Heart left ventricle (tissue), 16 donors: Measurements from ENCODE around the gene EIF4E2. TPM values are rescaled to one million over a fixed set of nuclear protein-coding genes. Genes with fewer than 3 reads are reported as not detected.
A peak's percentile ranks its signal among the peaks of the same experiment; 100 is the strongest.

Source experiments
- ATAC-seq, 4 donors: fragments of 200-7000 bp; cut with Tn5 transposase; one replicate each; pipeline ENCODE4 v1.9.1; 2020 to 2022; ENCODE audit warnings: moderate library complexity in 4 of 4, mild to moderate bottlenecking in 3 of 4, moderate number of reproducible peaks in 1 of 4
- DNase-seq, 5 donors: peaks; one replicate each; pipeline ENCODE4 v3.0.0-alpha.2; 2020
- H3K27ac ChIP-seq, 12 donors: fragments of 200-600 bp; sonication (generic) in 4 of 12; one replicate each; pipeline versions ENCODE4 v1.5.0 to v1.8.0; 2016 to 2022; ENCODE audit warnings: mild to moderate bottlenecking in 2 of 12
- H3K27me3 ChIP-seq, 9 donors: fragments of 200-600 bp; sonication (generic) in 2 of 9; one replicate each; pipeline versions ENCODE4 v1.5.1 to v1.8.0; 2016 to 2022; ENCODE audit warnings: mild to moderate bottlenecking in 3 of 9
- H3K36me3 ChIP-seq, 9 donors: fragments of 200-600 bp; sonication (generic) in 2 of 9; one replicate each; pipeline versions ENCODE4 v1.5.0 to v1.8.0; 2018 to 2022; ENCODE audit warnings: mild to moderate bottlenecking in 2 of 9
- H3K4me1 ChIP-seq, 12 donors: fragments of 200-600 bp; sonication (generic) in 4 of 12; one replicate each; pipeline versions ENCODE4 v1.5.0 to v1.8.0; 2016 to 2022; ENCODE audit warnings: mild to moderate bottlenecking in 3 of 12
- H3K4me3 ChIP-seq, 12 donors: fragments of 200-600 bp; sonication (generic) in 4 of 12; one replicate each; pipeline versions ENCODE4 v1.5.0 to v1.8.0; 2017 to 2022; ENCODE audit warnings: mild to moderate bottlenecking in 9 of 12, moderate library complexity in 4 of 12
- H3K9me3 ChIP-seq, 12 donors: fragments of 200-600 bp; sonication (generic) in 4 of 12; one replicate each; pipeline versions ENCODE4 v1.5.0 to v1.8.0; 2016 to 2022; ENCODE audit warnings: mild to moderate bottlenecking in 1 of 12
- CTCF ChIP-seq, 12 donors: fragments of 200-600 bp; sonication (generic) in 4 of 12; IDR thresholded peaks; one replicate each; pipeline versions ENCODE4 v1.5.0 to v1.8.0; 2018 to 2022; ENCODE audit warnings: antibody characterized with exemption in 12 of 12, mild to moderate bottlenecking in 5 of 12
- POLR2A ChIP-seq, 2 donors: fragments of 450-650 bp; IDR thresholded peaks; one replicate each; pipeline ENCODE4 v1.6.1; 2017; ENCODE audit warnings: antibody characterized with exemption in 2 of 2, mild to moderate bottlenecking in 2 of 2, moderate library complexity in 2 of 2
- WGBS, 4 donors: extraction: QIAGEN DNeasy Blood & Tissue Kit in 2 of 4; methylation state at CpG; one replicate each; pipeline versions ENCODE4 v1.1.5 to v1.1.7; 2013 to 2018; 5-methylcytosine and 5-hydroxymethylcytosine counted together
- intact Hi-C, 10 donors: fragments of 100-400 bp; cut with DNase I; formaldehyde crosslinking; loops; one replicate each; pipeline versions ENCODE4 v1.11.1 to v1.14.2; 2022
- polyA plus RNA-seq, 2 donors: library from polyadenylated mRNA; stranded (reverse); fragments of 200-250 nt; gene quantifications; one replicate each; pipeline ENCODE4 v1.2.3, GENCODE V29; 2013
- total RNA-seq, 9 donors: library from RNA; depleted of rRNA in 2 of 9; stranded (reverse); fragments of >200 nt in 2 of 9; fragmentation: NEBNext Ultra II Directional in 3 of 9; extraction: Animal tissue kit (Norgen Biotek cat#: 25700) in 3 of 9; gene quantifications; one replicate each; pipeline versions ENCODE4 v1.1.0 to v1.2.4, GENCODE V29; 2016 to 2023
- donor health status: ischemic (EF 13 %, LVEDD 7.1; RV severe dilation, severe dysfunction).
- donor health status: healthy with polysubstance abuse.
- donor health status: DM: no; HTN: yes; CAD: no.
- donor health status: DM: no; HTN: no; CAD: no.
- donor health status: ischemic (EF 25% LVEDD 6.9; RV normal size, moderate dysfunction).
- donor health status: ischemic (EF 25% LVEDD 5.7; RV mildly dilated, moderate dysfunction).
- donor health status: healthy.
- donor health status: DM: yes; HTN: yes; CAD: no.
- donor health status: ischemic (EF 35%, LVEDD 5.7; RV mildly dilated, moderate dysfunction).
- donor health status: nonischemic (EF 11% LVEDD 7.7; RV severe dilation, severe dysfunction).
- donor health status: DM: yes; HTN: yes; CAD: no.
- donor health status: PGD.
- donor health status: ischemic (EF 29% LVEDD 5.4; RV normal size, mild dysfunction).
- donor health status: nonischemic (EF 23%, LVEDD 6.1; RV moderate dilation, normal function).

Gene EIF4E2
- total and polyA plus RNA-seq, 11 donors: 15.3 to 54.0 (median 38.8) TPM

- Histone ChIP-seq H3K4me1 (peaks cover 0 to 44% (median 21%) of the 10 kb centered on the region in 12 donors), H3K36me3 (no peaks in the 10 kb centered on the region), H3K4me3 (no peak within 1 kb of the TSS), H3K27me3 (peaks cover 28 to 51% (median 37%) of the 10 kb centered on the region in 9 donors), H3K27ac (no peak within 1 kb of the TSS), H3K9me3 (no peaks in the 10 kb centered on the region)
- DNase-seq: peak in 3 of 5 donors; percentile 37 to 57 (median 50)
- intact Hi-C loops: loop anchor here in 4 of 10 donors (10.0 kb wide), 1 partner anchor 621 kb away; no protein-coding TSS in a partner anchor
- 9 to 29% (median 13%) methylated on average over 10 to 18 of the region's 18 CpGs for WGBS, 4 donors
- TF ChIP-seq POLR2A (IDR thresholded peaks at IDR 0.05): no peak
- no peak for TF ChIP-seq CTCF (IDR thresholded peaks at IDR 0.05)
- ATAC-seq: peak; percentile 29 to 68 (median 46)
These were observed 24.6 kb upstream of the EIF4E2 start, which contains the start of gene CHRND for GRCh38 chr2:232525791-232526371. Gene CHRND, plus strand, starts transcription at chr2:232526160. Its CDS starts 56 bp downstream, at chr2:232526216.

GRCh38 chr2:232526372-232526941, 24.0 kb upstream of the EIF4E2 start:
- intact Hi-C loops: loop anchor here in 4 of 10 donors (10.0 kb wide), 1 partner anchor 622 kb away; no protein-coding TSS in a partner anchor
- H3K27ac ChIP-seq: no peak overlapping the region
- peaks cover 0 to 44% (median 21%) of the 10 kb centered on the region in 12 donors for H3K4me1 ChIP-seq
- DNase-seq: peak in 1 of 5 donors; percentile 37
- no peak for ATAC-seq
- 60 to 76% (median 67%) methylated on average over 11 to 13 of the region's 13 CpGs for WGBS, 4 donors
- H3K9me3 ChIP-seq: no peaks in the 10 kb centered on the region
- TF ChIP-seq CTCF (IDR thresholded peaks at IDR 0.05): no peak
- TF ChIP-seq POLR2A (IDR thresholded peaks at IDR 0.05): no peak
- H3K27me3 ChIP-seq: peaks cover 24 to 45% (median 35%) of the 10 kb centered on the region in 9 donors
- no peaks in the 10 kb centered on the region for H3K36me3 ChIP-seq
- no peak overlapping the region for H3K4me3 ChIP-seq

GRCh38 chr2:232527905-232528470, 22.5 kb upstream of the EIF4E2 start:
- H3K27ac ChIP-seq: no peak overlapping the region
- TF ChIP-seq POLR2A (IDR thresholded peaks at IDR 0.05) (no peak), CTCF (IDR thresholded peaks at IDR 0.05) (no peak)
- intact Hi-C loops: loop anchor here in 4 of 10 donors (10.0 kb wide), 1 partner anchor 623 kb away; no protein-coding TSS in a partner anchor
- H3K4me3 ChIP-seq: no peak overlapping the region
- peaks cover 0 to 30% (median 12%) of the 10 kb centered on the region in 12 donors for H3K4me1 ChIP-seq
- WGBS, 4 donors: 56 to 74% (median 67%) methylated on average over 3 to 6 of the region's 6 CpGs
- ATAC-seq (no peak), DNase-seq (peak in 2 of 5 donors; percentile 10 to 34)
- no peaks in the 10 kb centered on the region for H3K9me3 ChIP-seq
- no peaks in the 10 kb centered on the region for H3K36me3 ChIP-seq
- H3K27me3 ChIP-seq: peaks cover 13 to 30% (median 20%) of the 10 kb centered on the region in 9 donors
